ENCODE results near the gene MYO5C.

MYO5C gene

DNA sequence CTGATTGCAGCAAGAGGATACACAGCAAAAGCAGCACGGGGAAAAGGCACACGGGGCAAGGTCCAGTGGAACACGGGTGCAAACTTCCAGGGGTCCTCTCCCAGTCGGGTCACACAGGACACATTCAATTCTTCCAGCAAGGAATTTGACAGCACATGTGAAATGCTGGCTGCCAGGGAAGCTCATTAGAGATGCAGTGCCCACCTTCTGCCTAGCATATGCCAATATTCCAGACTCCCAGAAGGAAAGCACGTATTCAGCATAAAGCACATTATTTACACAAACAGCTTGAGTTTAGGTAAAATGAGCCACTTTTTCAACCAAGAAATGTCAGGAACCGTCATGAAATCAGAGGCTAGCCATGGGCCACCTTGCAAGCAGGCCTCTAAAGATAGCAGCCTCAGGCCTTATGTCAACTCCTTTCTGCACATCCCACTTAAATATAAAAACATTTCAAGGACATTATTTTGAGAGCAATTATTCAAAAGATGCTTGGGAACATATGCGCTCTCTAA, 19.3 kb downstream of the MYO5C start:
- no peak for DNase-seq

DNA sequence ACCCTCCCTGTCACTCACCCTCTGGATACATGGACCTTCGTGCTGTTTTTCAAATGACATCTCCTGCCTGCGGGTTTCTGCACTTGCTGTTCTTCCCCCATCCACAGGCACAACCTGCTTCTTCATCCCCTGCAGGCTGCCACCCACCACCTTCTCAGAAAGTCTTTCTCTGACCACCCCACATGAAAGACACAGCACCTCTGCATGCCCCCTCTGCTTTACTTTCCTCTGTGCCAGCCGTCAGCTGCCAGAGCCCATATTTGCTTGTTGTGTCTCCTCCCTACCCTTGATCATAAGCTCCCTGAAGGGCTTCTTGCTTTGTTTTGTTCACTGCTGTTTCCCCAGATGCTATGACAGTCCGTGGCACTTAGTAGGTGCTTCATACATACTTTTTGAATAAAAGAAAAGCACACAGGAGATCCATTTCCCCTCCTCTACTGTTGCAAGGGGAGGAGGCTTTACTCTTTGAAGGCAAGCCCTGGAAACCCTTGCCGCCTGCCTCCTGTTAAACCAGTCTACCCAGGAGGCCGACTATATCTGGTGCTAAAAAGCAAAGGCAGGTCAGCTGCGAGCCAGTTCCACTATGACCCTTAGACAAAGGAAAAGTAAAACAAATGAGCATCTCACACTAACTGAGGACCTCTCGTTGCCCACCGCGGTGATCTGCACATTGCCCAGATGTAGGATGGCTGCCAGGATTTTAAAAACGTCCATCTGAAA, 31.9 kb downstream of the MYO5C start:
- no peak for DNase-seq

DNA sequence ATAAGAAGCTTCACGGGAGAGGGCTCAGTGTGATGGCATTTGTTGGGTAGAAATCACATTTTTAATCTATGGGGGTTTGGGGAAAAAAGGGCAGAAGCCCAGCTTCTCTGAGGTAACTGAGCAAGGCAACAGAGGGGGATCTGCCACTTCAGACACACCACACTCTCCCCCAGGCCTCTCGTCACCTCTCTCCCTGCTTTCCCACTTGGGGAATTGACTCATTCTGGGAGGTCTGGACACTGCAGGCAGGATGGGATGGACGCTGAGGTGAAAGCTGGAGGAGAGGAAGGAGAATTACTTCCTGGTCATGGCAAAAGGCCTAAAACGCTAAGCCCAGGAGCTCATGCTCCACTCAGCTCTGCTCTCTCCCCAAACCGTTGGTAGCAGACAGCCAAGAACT, 33.2 kb downstream of the MYO5C start:
- no peak for DNase-seq

DNA sequence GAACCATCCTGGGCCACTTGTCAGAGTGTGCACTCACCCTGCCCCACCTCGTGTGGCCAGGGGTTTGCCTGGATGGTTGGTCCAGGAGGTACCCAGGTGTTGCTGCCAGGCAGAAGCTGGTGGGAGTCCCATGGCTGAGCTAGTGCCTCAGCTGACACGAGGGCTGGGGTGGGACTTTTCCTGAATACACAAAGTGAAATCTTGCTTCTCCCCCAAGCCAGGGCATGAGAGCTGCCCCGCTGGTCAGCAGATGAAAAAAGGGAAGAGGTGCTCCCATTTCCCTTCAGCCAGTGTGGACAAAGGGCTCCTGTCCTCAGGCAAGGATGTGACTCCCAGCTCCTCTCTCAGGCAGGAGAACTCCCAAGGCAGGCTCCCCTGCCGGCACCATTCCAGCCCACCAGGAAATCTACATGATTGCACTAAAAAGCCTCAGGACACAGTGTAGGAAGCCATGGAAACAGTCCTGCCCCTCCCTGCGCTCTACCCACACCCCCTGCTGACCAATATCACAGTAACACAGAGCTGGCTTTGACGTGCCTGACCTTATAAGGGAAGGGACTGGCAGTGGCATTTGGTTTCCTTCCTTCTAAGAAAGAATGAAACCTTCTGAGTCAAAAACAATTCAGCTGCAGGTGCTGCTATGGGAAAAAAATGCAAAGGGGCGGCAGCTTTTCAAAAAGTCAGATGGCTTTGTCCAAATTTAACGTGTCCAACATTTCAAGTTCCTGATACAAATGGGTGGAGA, 33.9 kb downstream of the MYO5C start:
- peak; percentile 80 to 85 (median 81) for DNase-seq

DNA sequence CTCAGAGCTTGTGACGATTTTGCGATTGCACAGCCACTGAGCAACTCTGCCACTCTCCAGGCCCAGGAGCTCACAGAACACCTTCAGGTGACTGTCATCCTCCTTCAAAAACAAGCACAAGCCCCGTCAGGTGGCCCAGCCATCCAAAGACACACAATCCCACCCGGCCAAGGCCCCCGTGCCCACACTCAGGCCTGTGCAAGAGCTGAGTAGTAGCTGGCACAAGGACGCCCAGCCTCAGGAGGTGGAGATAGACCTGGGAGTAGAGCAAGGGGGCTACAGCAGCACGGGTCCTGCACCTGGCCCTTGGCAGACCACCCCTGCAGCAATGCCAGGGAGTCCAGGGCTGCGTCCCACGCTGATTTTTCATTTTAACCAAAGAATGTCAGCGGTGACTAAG, 34.6 kb downstream of the MYO5C start:
- DNase-seq = no peak

DNA sequence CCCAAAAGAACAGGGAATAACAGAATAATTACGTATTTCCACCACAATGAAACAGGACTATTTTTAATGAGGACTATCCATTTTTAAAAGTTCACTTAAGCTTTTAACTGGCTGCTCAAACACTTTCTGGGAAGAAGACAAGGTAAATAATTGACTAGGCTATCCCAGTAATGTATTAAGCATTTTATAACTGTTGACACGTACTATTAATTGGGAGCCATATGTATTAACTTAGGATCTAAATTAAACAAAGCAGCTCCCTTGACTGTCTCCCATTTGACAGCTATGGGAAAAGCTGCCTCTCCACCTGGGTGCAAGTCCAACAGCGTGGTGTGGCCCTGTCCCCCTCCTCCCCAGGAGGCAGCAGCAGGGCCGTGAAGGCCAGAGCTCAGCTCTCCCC, 36.1 kb downstream of the MYO5C start:
- no peak for DNase-seq

DNA sequence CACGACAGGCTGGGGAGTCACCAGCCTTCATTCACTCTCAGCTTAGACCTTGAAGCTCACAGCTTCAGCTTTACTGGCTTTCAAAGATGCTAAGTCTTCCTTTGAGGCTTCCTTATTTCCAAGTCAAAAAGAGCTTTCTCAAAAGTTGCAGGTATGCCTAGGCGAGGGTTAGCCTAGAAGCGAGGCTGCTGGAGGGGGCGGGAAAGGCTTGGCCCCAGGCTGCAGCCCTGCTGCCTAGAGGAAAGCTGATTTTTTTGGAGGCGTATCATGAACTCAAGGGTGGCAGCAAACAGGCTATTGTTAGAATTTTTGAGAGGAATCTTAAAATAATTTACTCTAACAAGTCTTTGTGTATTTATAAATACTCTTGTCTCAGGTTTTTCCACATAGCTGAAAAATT, 37.1 kb downstream of the MYO5C start:
- DNase-seq = no peak

DNA sequence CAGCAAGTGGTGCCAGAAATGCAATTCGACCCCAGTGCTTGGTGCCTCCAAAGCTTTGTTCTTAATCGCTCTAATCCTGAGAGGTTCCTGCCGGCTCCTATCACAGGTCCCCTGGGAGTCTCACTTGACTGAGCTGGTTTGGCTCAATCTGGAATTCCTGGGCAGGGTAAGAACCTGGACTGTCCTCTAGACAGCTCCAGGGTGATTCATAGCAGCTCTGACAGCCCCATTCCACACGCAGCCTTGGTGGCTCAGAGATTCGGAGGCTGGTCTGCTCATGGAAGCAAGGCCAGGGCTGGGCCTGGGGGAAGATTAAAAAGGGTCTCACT, 37.9 kb downstream of the MYO5C start:
- DNase-seq = no peak

DNA sequence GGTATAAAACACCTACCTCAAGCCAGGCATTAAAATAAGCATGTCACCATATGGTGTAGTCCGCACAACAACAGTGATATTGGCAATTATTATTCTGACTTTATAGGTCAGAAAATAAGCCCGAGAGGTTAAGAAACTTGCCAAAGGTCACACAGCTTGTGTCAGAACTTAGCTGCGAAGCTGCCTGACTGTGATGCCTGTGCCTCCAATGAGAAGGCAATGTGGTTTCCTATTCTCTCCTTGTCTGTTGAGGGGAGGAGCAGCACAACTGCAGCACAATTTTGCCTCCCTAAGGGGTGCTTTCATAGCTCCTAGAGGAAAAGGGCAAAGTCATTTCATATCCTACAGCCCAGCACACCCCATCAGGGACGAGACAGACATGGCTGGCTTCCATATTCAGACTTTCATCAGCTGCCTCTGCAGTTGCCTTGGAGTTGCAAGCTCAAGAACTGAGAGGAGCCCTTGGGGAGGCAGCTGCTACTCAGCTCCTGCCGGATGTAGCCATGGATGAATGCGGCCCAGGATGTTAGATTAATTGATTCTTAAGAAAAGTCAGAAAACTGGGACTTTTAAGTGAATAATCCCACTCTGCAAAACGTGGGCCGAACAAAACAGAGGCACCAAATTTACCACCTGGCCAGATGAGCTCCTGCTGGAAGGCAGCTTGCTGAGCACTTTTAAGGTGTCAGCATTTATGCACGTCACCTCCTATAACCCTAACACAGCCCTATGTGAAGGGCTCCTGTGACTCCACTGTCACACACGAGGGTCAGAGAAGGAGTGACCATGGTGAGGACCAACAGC, 38.5 kb downstream of the MYO5C start:
- DNase-seq = no peak

DNA sequence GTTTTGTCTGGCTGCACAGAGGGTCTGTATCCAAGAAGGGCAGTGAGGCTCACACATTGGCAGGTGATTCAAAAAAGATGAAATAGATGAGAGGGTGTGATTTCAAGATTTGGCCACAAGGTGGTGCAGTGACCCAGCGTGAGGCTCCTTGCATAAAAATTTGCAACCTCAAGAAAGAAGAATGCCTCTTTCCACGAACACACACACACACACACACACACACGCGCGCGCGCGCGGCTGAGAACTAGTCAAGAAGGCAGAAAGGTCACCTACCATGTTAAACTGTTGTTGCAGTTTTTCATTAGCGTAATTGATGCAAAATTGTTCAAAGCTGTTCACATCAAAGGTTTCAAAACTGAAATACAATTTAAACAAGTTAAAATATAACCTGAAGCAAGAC, 39.2 kb downstream of the MYO5C start:
- DNase-seq = peak; percentile 74 to 86 (median 83)

DNA sequence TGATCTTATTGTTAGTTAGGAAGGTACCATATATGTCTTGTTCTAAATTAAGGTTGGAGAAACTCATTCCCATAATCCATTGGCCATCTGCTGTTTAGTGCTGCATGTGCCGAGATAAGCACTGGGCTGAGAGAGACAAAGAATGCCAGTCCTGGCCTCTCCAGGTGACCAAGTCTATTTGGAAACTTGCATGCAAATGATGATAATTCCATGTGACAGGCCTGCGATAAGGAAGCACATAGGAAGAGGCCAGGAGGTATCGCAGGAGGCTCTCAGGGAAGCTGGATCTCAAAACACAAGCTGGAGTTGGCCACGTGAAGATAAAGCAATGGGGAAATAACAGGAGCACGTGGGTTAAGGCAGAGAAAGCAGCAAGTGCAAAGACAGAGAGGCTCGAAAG, 39.7 kb downstream of the MYO5C start:
- DNase-seq = no peak

DNA sequence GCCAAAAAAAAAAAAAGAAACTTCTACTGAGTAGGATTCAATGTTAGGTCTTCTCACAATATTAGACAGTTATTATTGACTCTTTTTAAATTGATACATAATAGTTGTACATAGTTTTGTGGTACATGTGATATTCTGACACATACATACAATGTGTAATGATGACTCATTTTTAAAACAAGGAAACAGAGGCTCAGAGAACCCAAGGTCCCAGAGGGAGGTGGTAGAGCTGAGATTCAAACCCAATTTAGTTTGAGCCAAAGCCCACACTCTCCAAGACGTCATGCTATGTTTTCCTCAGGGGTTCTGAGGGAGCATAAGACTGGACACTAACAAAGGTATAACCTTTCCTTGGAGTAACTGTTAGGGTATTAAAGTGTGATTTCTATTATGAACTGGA, 40.6 kb downstream of the MYO5C start:
- peak; percentile 51 to 72 (median 71) for DNase-seq

DNA sequence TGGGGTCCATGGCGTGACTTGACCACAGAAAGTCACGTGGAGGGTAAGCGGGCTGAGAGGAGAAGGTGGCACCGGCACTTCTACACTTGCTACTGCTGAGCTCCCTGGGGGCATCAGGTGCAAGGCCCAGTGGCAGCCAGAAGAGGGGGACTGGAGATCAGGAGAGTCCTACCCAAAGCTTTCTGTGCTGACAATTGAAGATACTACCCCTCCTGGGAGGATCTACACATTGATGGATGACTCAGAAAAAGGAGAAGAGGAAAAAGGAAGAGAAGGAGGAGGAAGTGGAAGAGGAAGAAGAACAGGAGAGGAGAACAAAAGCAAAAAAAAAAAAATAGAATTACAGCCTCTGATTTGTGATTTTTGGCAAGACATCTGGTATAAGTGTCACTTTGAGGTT, 41.2 kb downstream of the MYO5C start:
- peak; percentile 29 to 56 (median 45) for DNase-seq

DNA sequence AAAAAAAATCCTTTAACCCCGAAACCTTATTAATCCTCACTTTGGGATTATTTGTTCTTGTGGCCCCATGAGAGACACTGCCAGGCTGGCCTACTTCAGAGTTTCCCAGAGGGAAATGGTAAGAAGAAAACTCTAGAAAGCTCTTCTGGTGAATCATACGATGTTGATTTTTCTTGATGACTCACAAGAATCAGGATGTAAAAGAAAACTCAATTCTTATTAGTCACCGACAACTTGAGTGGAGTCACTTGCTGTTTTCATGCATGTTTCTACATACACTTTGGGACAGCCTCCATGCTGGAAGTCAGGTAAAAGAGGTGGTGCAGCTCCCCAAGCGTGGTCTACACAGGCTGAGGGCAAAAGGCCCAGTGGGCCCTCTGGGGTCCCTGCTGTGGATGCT, 42.8 kb downstream of the MYO5C start:
- peak; percentile 80 to 97 (median 95) for DNase-seq

DNA sequence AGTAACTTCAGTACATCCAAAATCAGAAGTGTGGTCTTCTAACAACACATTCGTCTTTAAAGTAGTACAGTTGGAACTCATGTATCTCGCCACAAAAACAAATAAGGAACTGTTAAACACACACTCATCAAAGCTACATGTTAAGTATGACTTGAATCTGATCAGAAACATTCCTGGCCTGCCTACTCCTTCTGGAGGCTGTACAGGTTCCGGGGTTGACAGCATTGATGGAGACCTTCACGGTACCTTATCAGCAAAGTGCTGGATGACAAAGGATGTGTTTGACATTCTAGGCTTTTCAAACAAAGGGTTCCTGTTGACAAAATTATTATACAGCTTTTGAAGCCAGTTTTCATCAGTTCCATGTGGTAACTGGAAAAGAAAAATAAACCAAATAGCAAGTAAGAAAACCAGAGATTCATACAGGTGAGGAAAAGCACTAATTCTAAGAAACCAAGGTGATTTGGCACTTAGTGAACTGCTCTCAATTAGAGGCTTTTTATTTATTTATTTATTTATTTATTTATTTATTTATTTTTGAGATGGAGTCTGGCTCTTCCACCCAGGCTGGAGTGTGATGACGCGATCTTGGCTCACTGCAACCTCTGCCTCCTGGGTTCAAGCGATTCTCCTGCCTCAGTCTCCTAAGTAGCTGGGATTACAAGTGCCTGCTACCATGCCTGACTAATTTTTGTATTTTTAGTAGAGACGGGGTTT, 44.3 kb downstream of the MYO5C start:
- DNase-seq = no peak

DNA sequence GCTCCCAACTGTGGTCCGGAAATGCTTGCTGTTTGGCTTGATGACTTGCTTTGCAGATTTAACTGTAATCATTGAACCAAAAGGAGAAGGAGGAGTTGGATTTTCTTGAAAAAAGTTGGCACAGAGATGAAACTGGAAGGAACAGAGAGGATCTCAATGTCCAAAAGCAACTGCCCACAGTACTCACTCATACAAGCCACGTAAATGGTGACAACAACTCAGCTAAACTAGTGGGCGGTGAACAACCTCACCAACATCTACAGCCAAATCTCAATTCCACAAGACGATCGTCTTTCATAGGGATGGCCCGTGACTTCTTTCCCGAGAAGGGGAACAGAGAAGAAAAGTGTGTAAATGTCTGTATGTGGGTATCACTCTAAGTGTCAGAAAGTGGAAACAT, 48.1 kb downstream of the MYO5C start:
- DNase-seq = peak; percentile 32 to 58 (median 34)

DNA sequence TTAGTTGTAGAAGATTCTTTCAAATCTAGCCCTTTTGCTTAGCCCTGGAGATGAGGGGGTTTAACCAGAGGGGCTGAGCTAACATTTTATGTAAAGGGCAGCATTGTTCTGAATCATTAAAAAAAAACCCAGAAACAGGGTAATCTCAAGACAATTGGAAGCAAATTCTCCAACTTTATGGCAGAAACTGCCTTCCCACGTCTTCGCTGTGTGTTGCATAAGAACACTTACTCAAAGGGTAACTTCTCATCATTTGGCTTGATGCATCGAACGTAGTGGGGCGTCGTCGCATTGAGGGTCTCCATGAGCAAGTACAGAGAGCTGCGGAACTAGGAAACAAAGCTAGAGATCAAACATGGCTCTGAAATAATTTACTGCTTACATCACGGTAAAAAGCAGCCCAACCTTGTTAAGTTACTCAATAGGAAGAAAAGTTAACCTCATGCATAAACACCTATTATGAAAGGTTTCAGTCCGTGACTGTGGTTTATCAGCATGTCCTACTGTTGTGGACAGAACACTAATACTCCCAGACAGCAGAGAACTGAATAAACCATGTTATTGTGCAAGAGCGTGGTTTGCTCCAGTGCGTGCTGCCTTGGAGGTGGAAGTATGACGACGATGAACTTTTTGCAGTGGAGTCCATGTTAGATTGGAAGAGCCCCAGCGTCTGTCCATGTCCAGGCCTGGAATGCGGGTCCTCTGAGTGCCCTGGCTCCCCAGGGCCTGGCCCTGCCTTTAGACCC, 48.7 kb downstream of the MYO5C start:
- DNase-seq = peak; percentile 70 to 86 (median 82)

DNA sequence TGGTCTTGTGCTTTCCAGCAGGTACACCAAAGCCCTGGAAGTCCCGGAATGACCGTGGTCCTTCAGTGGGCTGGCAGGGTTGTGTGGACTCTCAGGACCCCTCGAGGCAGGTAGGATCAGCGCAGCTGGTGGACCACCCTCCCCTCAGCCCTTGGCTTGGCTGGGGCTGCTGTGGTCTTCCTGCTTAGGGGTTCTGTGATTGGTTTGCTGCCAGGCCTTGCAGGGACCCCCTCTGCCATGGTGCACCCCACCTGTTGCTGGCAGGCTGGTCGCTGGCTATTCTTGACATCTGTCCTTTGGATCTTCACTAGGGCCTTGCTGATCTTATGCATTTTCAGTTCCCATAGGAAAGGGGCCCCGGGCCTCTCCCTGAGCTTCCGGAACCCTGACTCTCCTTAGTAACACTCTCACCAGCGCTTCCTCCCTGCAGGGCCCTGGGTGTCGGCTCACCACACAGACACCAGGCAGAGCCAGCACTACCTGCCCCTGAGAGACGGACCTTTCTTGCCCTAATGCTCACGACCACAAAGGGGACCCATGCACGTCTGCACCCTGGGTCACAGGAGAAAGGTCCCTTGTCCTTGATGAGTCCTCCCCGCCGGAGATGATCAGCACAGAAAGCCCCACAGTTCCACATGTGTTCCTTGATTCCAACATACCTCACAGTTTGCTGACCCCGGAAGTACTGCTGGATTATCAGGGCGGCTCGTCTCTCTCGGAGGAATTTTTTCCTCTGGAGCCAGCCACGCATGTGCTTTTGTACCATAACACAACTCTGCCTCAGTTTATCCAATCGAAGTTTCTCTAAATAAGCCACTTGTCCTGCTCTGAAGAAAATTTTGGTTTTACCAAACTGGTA, 51.7 kb downstream of the MYO5C start:
- DNase-seq = peak in 1 of 3 donors; percentile 47

DNA sequence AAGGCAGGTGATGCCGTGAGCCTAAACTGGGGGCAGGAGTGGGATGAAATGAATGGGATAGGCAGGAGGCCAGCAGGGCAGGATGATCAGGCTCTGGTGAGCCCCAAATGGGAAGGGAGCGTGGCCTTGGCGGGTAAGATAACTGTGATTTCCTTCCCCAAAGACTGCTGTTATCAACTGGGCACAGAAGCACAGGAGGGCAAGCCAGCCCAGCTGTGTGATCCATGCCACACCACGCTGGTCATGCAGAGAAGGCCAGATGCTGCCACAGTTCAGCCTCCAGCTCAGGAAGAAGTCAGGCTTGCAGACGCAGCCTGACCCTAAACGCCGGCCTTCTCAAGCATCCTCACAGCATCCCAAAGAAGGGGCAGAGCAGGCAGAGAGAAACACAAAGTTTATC, 52.3 kb downstream of the MYO5C start:
- DNase-seq = no peak

DNA sequence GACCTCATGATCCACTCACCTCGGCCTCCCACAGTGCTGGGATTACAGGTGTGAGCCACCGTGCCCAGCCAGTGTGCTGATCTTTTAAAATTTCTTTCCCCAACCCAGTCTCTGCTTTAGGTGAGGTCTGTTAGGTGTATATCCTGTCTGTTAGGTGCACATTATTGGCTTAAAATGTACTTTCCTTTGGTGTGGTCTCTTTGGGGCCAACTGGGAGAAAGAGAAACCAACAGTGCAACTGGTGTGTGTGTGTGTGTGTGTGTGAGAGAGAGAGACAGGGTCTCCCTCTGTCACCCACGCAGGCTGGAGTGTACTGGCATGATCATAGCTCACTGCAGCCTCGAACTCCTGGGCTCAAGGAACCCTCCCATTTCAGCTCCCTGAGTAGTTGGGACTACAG, 54.1 kb downstream of the MYO5C start:
- DNase-seq = no peak

DNA sequence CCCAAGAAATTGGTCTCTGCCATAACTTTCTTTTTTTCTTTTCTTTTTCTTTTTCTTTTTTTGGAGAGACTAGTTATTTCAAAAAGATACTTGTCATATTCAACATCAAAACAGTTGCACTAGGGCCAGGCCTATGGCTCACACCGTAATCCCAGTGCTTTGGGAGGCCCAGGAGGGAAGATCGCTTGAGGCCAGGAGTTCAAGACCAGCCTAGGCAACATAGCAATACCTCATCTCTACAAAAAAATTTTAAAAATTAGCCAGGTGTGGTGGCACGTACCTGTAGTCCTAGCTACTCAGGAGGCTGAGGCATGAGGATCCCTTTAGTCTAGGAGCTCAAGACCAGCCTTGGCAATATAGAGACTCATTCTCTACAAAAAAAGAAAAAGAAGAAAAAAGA, 55.4 kb downstream of the MYO5C start:
- no peak for DNase-seq

All from suppressor macrophage treated with lipopolysaccharide for 1 hour (primary cell).